Ascending aorta (tissue), 2 donors: Measurements from ENCODE around the gene NLRP6. TPM values are rescaled to one million over a fixed set of nuclear protein-coding genes. Genes with fewer than 3 reads are reported as not detected.
"Not testable (repeated sequence)": the region's sequence is repeated elsewhere in the genome, so short reads cannot be mapped to it uniquely, and the experiment has no call there.

Source experiments
- DNase-seq, 2 donors: peaks; one replicate each; pipeline ENCODE4 v3.0.0-alpha.2; 2019; ENCODE audit warnings: low spot score in 2 of 2
- H3K27ac ChIP-seq, 2 donors: fragments of 200-600 bp; sonication (generic); one replicate each; pipeline ENCODE4 v1.5.1; 2016 to 2017; ENCODE audit warnings: mild to moderate bottlenecking in 1 of 2
- H3K27me3 ChIP-seq: fragments of 200-600 bp; sonication (generic); one replicate; pipeline ENCODE4 v1.5.1; 2017
- H3K36me3 ChIP-seq, 2 donors: fragments of 200-600 bp; sonication (generic); one replicate each; pipeline ENCODE4 v1.5.1; 2016
- H3K4me1 ChIP-seq, 2 donors: fragments of 200-600 bp; sonication (generic); one replicate each; pipeline ENCODE4 v1.5.1; 2016 to 2017; ENCODE audit warnings: mild to moderate bottlenecking in 1 of 2
- H3K4me3 ChIP-seq, 2 donors: fragments of 200-600 bp; sonication (generic); one replicate each; pipeline ENCODE4 v1.5.1; 2016 to 2017; ENCODE audit warnings: mild to moderate bottlenecking in 1 of 2
- H3K9me3 ChIP-seq, 2 donors: fragments of 200-600 bp; sonication (generic); one replicate each; pipeline ENCODE4 v1.5.1; 2016
- CTCF ChIP-seq, 3 experiments: fragments of 200-600 bp in 2 of 3; fragments of 450-650 bp in 1 of 3; sonication (generic) in 2 of 3; IDR thresholded peaks; one replicate each; pipeline ENCODE4 v1.5.1; 2016 to 2019; ENCODE audit warnings: antibody characterized with exemption in 3 of 3, mild to moderate bottlenecking in 1 of 3, moderate library complexity in 1 of 3
- intact Hi-C: fragments of 100-400 bp; cut with DNase I; formaldehyde crosslinking; loops from one replicate; pipeline ENCODE4 v1.15.1; 2023
- total RNA-seq: library from RNA; depleted of rRNA; stranded (reverse); fragments of >200 nt; gene quantifications from one replicate; pipeline ENCODE4 v1.1.0, GENCODE V29; 2016

NLRP6 gene
- total RNA-seq, 1 donor from 2014 or later = not detected

GRCh38 chr11:304915-305843, 27.0 kb downstream of the NLRP6 start:
- TF ChIP-seq CTCF (IDR thresholded peaks at IDR 0.05) = peak; percentile 58 to 65 (median 64)
- intact Hi-C loops = loop anchor here (5.0 kb wide), 4 partner anchors 68 to 202 kb away; partner anchors contain the start of genes BET1L, PSMD13, RIC8A and RNH1
- Histone ChIP-seq H3K4me3 (no peak overlapping the region), H3K27ac (peak overlapping the region in 1 of 2 donors; percentile 86), H3K36me3 (no peaks in the 10 kb centered on the region), H3K9me3 (no peaks in the 10 kb centered on the region), H3K27me3 (no peaks in the 10 kb centered on the region), H3K4me1 (peaks cover 7 to 35% of the 10 kb centered on the region in 2 donors)
- DNase-seq = peak in 1 of 2 donors; percentile 85

- intact Hi-C loops = loop anchor here (5.0 kb wide), 4 partner anchors 69 to 201 kb away; partner anchors contain the start of genes BET1L, PSMD13, RIC8A and RNH1
- TF ChIP-seq CTCF (IDR thresholded peaks at IDR 0.05) = no peak
- no peaks in the 10 kb centered on the region for H3K9me3 ChIP-seq
- no peak overlapping the region for H3K4me3 ChIP-seq
- peaks cover 7 to 32% of the 10 kb centered on the region in 2 donors for H3K4me1 ChIP-seq
- no peaks in the 10 kb centered on the region for H3K36me3 ChIP-seq
- no peak for DNase-seq
- H3K27me3 ChIP-seq = no peaks in the 10 kb centered on the region
- H3K27ac ChIP-seq = peak overlapping the region in 1 of 2 donors; percentile 86
Measured at GRCh38 chr11:305844-306211, 27.6 kb downstream of the NLRP6 start.

DNA sequence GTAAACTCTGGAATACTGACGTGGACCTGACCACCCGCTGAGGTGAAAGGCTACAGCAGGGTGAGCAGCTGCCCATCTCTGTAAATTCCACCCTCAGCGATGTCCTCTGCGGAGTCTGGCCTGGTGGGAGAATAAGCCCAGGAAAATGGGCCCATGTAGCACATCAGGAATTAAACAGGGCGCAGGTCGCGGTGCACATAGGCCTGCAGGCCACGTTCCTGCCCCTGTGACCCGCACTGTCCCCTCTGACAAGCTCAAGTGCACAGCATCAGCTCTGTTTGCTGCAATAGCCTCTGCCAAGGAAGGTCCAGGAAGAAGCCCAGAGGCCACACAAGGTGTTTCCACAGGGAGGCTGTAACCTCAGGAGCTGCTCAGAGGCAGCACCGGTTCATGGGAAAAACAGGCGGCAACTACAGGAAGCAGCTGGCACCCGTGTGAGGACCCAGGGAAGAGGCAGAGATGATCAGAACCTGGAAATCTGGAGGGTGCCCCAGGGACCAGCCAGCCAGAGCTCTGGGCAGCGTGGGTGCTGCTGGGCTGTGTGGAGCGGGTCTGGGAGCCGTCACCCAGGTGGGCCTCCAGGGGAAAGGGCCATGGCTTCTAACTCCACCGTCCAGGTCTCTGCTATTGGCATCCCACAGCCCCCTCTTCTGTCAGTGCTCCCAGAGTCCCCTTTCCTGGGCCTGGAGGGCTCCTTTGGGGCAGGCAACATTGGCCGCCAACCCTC, 28.6 kb downstream of the NLRP6 start:
- intact Hi-C loops = loop anchor here (5.0 kb wide), 4 partner anchors 70 to 200 kb away; partner anchors contain the start of genes BET1L, PSMD13, RIC8A and RNH1
- no peak overlapping the region for H3K4me3 ChIP-seq
- H3K27ac ChIP-seq = peak overlapping the region; percentile 62 to 86
- no peak for TF ChIP-seq CTCF (IDR thresholded peaks at IDR 0.05)
- H3K4me1 ChIP-seq = peaks cover 7 to 34% of the 10 kb centered on the region in 2 donors
- H3K27me3 ChIP-seq = no peaks in the 10 kb centered on the region
- no peaks in the 10 kb centered on the region for H3K9me3 ChIP-seq
- no peak for DNase-seq
- H3K36me3 ChIP-seq = no peaks in the 10 kb centered on the region

DNA sequence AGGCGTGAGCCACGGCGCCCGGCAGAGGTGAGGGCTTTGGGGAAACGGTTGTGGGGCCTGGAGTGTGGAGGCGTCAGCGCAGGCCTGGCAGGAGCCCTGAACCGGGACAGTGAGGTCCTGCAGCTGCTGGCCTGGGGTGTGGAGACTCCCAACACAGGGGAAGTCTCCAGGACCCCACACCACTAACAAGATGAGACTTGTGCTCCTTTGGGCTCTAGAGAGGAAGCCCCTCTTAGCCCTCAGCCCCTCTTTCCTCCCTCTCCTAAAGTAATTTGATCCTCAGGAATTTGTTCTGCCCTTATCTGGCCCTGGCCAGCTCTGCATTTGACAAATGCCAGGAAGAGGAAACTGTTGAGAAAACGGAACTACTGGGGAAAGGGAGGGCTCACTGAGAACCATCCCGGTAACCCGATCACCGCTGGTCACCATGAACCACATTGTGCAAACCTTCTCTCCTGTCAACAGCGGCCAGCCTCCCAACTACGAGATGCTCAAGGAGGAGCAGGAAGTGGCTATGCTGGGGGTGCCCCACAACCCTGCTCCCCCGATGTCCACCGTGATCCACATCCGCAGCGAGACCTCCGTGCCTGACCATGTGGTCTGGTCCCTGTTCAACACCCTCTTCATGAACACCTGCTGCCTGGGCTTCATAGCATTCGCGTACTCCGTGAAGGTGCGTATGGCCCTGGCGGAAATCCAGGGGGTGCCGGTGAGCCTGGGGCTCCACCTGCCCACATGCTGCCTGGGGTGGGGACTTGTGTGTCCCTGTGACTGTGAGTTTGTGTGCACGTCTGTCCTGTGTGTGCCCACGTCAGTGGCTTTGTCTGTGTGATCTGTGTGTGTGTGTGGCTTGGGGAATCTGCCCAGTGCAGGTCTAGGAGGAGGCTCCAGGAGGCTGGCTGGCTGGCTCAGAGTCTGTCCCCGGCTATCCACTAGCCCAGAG, 29.8 kb downstream of the NLRP6 start, which contains the start of gene IFITM2:
Gene IFITM2, plus strand, starts transcription at position 51 of the 943 bp plus-strand sequence. Its CDS starts 377 bp downstream, at position 428.
- peak in 1 of 3 experiments; percentile 4 for TF ChIP-seq CTCF (IDR thresholded peaks at IDR 0.05)
- intact Hi-C loops = loop anchor here (1.0 to 5.0 kb wide), 5 partner anchors 47 to 199 kb away; partner anchors contain the start of genes BET1L, PSMD13, RIC8A and RNH1
- peaks cover 7 to 38% of the 10 kb centered on the region in 2 donors for H3K4me1 ChIP-seq
- peak within 1 kb of the TSS; percentile 70 to 86 for H3K27ac ChIP-seq
- DNase-seq = peak; percentile 48 to 90
- peak within 1 kb of the TSS; percentile 61 to 62 for H3K4me3 ChIP-seq
- not testable (repeated sequence) for H3K27me3 ChIP-seq, H3K9me3 ChIP-seq, H3K36me3 ChIP-seq

- intact Hi-C loops = loop anchor here (1.0 to 5.0 kb wide), 5 partner anchors 46 to 198 kb away; partner anchors contain the start of genes BET1L, PSMD13, RIC8A and RNH1
- not testable (repeated sequence) for H3K9me3 ChIP-seq, H3K27me3 ChIP-seq, H3K36me3 ChIP-seq, DNase-seq
- Histone ChIP-seq H3K4me1 (peaks cover 7 to 38% of the 10 kb centered on the region in 2 donors), H3K27ac (peak overlapping the region; percentile 70 to 86), H3K4me3 (peak overlapping the region; percentile 61 to 62)
Measured at GRCh38 chr11:308740-309665, 30.8 kb downstream of the NLRP6 start.

- peak overlapping the region; percentile 70 to 86 for H3K27ac ChIP-seq
- not testable (repeated sequence) for H3K27me3 ChIP-seq, H3K36me3 ChIP-seq, DNase-seq, H3K9me3 ChIP-seq
- peak overlapping the region; percentile 61 to 62 for H3K4me3 ChIP-seq
- intact Hi-C loops = loop anchor here (5.0 kb wide), 4 partner anchors 73 to 197 kb away; partner anchors contain the start of genes BET1L, PSMD13, RIC8A and RNH1
- peaks cover 7 to 33% of the 10 kb centered on the region in 2 donors for H3K4me1 ChIP-seq
Measured at GRCh38 chr11:309979-310572, 31.9 kb downstream of the NLRP6 start.
